ENCODE data around the gene LHX5. TPM values are rescaled to one million over a fixed set of nuclear protein-coding genes. Genes with fewer than 3 reads are reported as not detected.
A peak's percentile ranks its signal among the peaks of the same experiment; 100 is the strongest.

Gene LHX5
- total RNA-seq, 2 donors from 2014 or later = 0.18 TPM; not detected in 1

- Histone ChIP-seq H3K9me3 (ENCODE audit: control insufficient read depth, low read length) (no peaks in the 10 kb centered on the region), H3K4me1 (ENCODE audit: control insufficient read depth, insufficient read depth, low read length) (peaks cover 11% of the 10 kb centered on the region), H3K27me3 (ENCODE audit: control insufficient read depth, insufficient read depth, low read length, poor library complexity, severe bottlenecking) (no peaks in the 10 kb centered on the region), H3K4me3 (ENCODE audit: low read length) (no peak overlapping the region), H3K9ac (ENCODE audit: extremely low read depth, low read length, poor library complexity, severe bottlenecking) (no peak overlapping the region), H3K36me3 (ENCODE audit: control insufficient read depth, insufficient read depth, low read length) (no peaks in the 10 kb centered on the region), H3K27ac (ENCODE audit: low read depth, low read length) (no peak overlapping the region)
- TF ChIP-seq CTCF (conservative IDR thresholded peaks at IDR 0.05) = no peak
- H3K9me3 Mint-ChIP-seq = no peaks in the 10 kb centered on the region
- DNase-seq = no peak
- H3K4me1 Mint-ChIP-seq = peaks cover 18% of the 10 kb centered on the region
- WGBS, 2 experiments (ENCODE audit: insufficient coverage in 1 of 2, insufficient read length in 1 of 2) = 91% methylated on average over 1 to 2 of the region's 2 CpGs
- H3K27me3 Mint-ChIP-seq (ENCODE audit: insufficient read depth) = no peaks in the 10 kb centered on the region
- no peak overlapping the region for H3K4me3 Mint-ChIP-seq
- H3K36me3 Mint-ChIP-seq (ENCODE audit: low read depth) = no peaks in the 10 kb centered on the region
- H3K27ac Mint-ChIP-seq = no peak overlapping the region
Observed at GRCh38 chr12:113420996-113421595, 50.6 kb downstream of the LHX5 start.

- no peaks in the 10 kb centered on the region for H3K36me3 ChIP-seq (ENCODE audit: control insufficient read depth, insufficient read depth, low read length)
- no peaks in the 10 kb centered on the region for H3K9me3 ChIP-seq (ENCODE audit: control insufficient read depth, low read length)
- peak; percentile 53 for DNase-seq
- WGBS, 2 experiments (ENCODE audit: insufficient coverage in 1 of 2, insufficient read length in 1 of 2) = 84 to 91% methylated on average over 8 to 13 of the region's 13 CpGs
- Mint-ChIP-seq H3K27me3 (ENCODE audit: insufficient read depth) (no peaks in the 10 kb centered on the region), H3K4me1 (peaks cover 15% of the 10 kb centered on the region), H3K36me3 (ENCODE audit: low read depth) (no peaks in the 10 kb centered on the region), H3K9me3 (no peaks in the 10 kb centered on the region), H3K27ac (no peak overlapping the region), H3K4me3 (no peak overlapping the region)
- H3K27me3 ChIP-seq (ENCODE audit: control insufficient read depth, insufficient read depth, low read length, poor library complexity, severe bottlenecking) = no peaks in the 10 kb centered on the region
- no peak overlapping the region for H3K4me3 ChIP-seq (ENCODE audit: low read length)
- no peak for TF ChIP-seq CTCF (conservative IDR thresholded peaks at IDR 0.05)
- peaks cover 11% of the 10 kb centered on the region for H3K4me1 ChIP-seq (ENCODE audit: control insufficient read depth, insufficient read depth, low read length)
- no peak overlapping the region for H3K27ac ChIP-seq (ENCODE audit: low read depth, low read length)
- no peak overlapping the region for H3K9ac ChIP-seq (ENCODE audit: extremely low read depth, low read length, poor library complexity, severe bottlenecking)
Observed at GRCh38 chr12:113418213-113418879, 53.3 kb downstream of the LHX5 start.

GRCh38 chr12:113416091-113416754 lies 55.4 kb downstream of the LHX5 start:
- no peaks in the 10 kb centered on the region for H3K36me3 Mint-ChIP-seq (ENCODE audit: low read depth)
- no peak overlapping the region for H3K27ac ChIP-seq (ENCODE audit: low read depth, low read length)
- H3K4me3 ChIP-seq (ENCODE audit: low read length) = no peak overlapping the region
- no peak for TF ChIP-seq CTCF (conservative IDR thresholded peaks at IDR 0.05)
- H3K9me3 ChIP-seq (ENCODE audit: control insufficient read depth, low read length) = no peaks in the 10 kb centered on the region
- H3K27me3 ChIP-seq (ENCODE audit: control insufficient read depth, insufficient read depth, low read length, poor library complexity, severe bottlenecking) = no peaks in the 10 kb centered on the region
- DNase-seq = no peak
- H3K4me3 Mint-ChIP-seq = no peak overlapping the region
- H3K4me1 Mint-ChIP-seq = peaks cover 9% of the 10 kb centered on the region
- H3K27ac Mint-ChIP-seq = no peak overlapping the region
- no peaks in the 10 kb centered on the region for H3K9me3 Mint-ChIP-seq
- no peak overlapping the region for H3K9ac ChIP-seq (ENCODE audit: extremely low read depth, low read length, poor library complexity, severe bottlenecking)
- H3K4me1 ChIP-seq (ENCODE audit: control insufficient read depth, insufficient read depth, low read length) = peaks cover 8% of the 10 kb centered on the region
- no peaks in the 10 kb centered on the region for H3K36me3 ChIP-seq (ENCODE audit: control insufficient read depth, insufficient read depth, low read length)
- H3K27me3 Mint-ChIP-seq (ENCODE audit: insufficient read depth) = no peaks in the 10 kb centered on the region
- WGBS, 2 experiments (ENCODE audit: insufficient coverage in 1 of 2, insufficient read length in 1 of 2) = 86 to 100% methylated on average over 2 to 6 of the region's 6 CpGs

Measured in endodermal cell (in vitro differentiated cells).